A549 (cell line): ENCODE data around the gene MYO1B.

ENCODE experiments used
- TF ChIP-seq, protein P1 (sequence below): fragments of 200-600 bp; sonication (generic); IDR thresholded peaks from 2 replicates; pipeline ENCODE4 v1.6.1; 2016; ENCODE audit warnings: antibody characterized with exemption, mild to moderate bottlenecking, moderate library complexity
- TF ChIP-seq, protein P2 (sequence below): fragments of >200 bp; sonication (Bioruptor Twin); formaldehyde crosslinking; IDR thresholded peaks from 3 replicates; pipeline ENCODE4 v1.5.1; 2016

DNA sequence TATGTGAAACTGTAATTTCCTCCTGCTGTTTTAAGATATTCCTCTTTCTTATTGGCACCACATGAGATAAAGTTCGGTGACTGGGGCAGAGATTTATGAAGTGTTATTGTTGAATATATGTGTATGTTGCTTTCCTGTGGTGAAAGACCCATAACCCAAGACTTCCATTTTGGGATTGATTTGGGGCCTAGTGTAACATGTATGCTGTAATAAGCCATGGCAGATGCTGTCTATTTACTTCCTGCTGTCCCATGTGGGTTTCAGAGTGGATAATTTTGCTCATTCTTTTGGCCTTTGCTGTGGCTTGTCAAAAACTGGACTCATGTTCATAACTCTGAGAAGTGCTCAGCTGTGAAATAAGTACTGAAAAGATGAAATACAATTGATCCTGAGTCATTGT lies 10.8 kb upstream of the MYO1B start:
- TF ChIP-seq, protein P1, sequence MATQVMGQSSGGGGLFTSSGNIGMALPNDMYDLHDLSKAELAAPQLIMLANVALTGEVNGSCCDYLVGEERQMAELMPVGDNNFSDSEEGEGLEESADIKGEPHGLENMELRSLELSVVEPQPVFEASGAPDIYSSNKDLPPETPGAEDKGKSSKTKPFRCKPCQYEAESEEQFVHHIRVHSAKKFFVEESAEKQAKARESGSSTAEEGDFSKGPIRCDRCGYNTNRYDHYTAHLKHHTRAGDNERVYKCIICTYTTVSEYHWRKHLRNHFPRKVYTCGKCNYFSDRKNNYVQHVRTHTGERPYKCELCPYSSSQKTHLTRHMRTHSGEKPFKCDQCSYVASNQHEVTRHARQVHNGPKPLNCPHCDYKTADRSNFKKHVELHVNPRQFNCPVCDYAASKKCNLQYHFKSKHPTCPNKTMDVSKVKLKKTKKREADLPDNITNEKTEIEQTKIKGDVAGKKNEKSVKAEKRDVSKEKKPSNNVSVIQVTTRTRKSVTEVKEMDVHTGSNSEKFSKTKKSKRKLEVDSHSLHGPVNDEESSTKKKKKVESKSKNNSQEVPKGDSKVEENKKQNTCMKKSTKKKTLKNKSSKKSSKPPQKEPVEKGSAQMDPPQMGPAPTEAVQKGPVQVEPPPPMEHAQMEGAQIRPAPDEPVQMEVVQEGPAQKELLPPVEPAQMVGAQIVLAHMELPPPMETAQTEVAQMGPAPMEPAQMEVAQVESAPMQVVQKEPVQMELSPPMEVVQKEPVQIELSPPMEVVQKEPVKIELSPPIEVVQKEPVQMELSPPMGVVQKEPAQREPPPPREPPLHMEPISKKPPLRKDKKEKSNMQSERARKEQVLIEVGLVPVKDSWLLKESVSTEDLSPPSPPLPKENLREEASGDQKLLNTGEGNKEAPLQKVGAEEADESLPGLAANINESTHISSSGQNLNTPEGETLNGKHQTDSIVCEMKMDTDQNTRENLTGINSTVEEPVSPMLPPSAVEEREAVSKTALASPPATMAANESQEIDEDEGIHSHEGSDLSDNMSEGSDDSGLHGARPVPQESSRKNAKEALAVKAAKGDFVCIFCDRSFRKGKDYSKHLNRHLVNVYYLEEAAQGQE, result no peak
- TF ChIP-seq, protein P2, sequence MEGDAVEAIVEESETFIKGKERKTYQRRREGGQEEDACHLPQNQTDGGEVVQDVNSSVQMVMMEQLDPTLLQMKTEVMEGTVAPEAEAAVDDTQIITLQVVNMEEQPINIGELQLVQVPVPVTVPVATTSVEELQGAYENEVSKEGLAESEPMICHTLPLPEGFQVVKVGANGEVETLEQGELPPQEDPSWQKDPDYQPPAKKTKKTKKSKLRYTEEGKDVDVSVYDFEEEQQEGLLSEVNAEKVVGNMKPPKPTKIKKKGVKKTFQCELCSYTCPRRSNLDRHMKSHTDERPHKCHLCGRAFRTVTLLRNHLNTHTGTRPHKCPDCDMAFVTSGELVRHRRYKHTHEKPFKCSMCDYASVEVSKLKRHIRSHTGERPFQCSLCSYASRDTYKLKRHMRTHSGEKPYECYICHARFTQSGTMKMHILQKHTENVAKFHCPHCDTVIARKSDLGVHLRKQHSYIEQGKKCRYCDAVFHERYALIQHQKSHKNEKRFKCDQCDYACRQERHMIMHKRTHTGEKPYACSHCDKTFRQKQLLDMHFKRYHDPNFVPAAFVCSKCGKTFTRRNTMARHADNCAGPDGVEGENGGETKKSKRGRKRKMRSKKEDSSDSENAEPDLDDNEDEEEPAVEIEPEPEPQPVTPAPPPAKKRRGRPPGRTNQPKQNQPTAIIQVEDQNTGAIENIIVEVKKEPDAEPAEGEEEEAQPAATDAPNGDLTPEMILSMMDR, result no peak
